HL-60/S4 treated with phorbol 12-myristate 13-acetate at 8.2 ng/mL for 4 days and 3 days (cell line): ENCODE data around the gene ZNF358.

Experiments used
- in situ Hi-C: fragments of 300-500 bp; cut with MboI; formaldehyde crosslinking; loops from 2 replicates; pipeline ENCODE4 v1.15.0; 2022; ENCODE audit warnings: low sequenced_read_pairs

The ZNF358 gene

GRCh38 chr19:7515645-7516151, at the start of gene ZNF358:
Gene ZNF358, plus strand, starts transcription at chr19:7516103. Its CDS starts 3,140 bp downstream, at chr19:7519243.
- in situ Hi-C loops = no loop called here

GRCh38 chr19:7467009-7467989, 48.6 kb upstream of the ZNF358 start:
- in situ Hi-C loops = no loop called here

GRCh38 chr19:7468840-7469239, 47.1 kb upstream of the ZNF358 start:
- in situ Hi-C loops = no loop called here

- in situ Hi-C loops = no loop called here
Observed at GRCh38 chr19:7469669-7470285, 46.1 kb upstream of the ZNF358 start.

GRCh38 chr19:7470540-7471305, 45.2 kb upstream of the ZNF358 start:
- in situ Hi-C loops = no loop called here

GRCh38 chr19:7471696-7472615, 43.9 kb upstream of the ZNF358 start:
- in situ Hi-C loops = no loop called here

GRCh38 chr19:7475665-7476064, 40.2 kb upstream of the ZNF358 start:
- in situ Hi-C loops = no loop called here

GRCh38 chr19:7476241-7476640, 39.7 kb upstream of the ZNF358 start:
- in situ Hi-C loops = no loop called here

GRCh38 chr19:7476777-7477494, 39.0 kb upstream of the ZNF358 start:
- in situ Hi-C loops = no loop called here

- in situ Hi-C loops = no loop called here
Observed at GRCh38 chr19:7477758-7478157, 38.1 kb upstream of the ZNF358 start.

- in situ Hi-C loops = no loop called here
Observed at GRCh38 chr19:7478173-7478842, 37.6 kb upstream of the ZNF358 start.

GRCh38 chr19:7478843-7479227, 37.1 kb upstream of the ZNF358 start:
- in situ Hi-C loops = no loop called here

- in situ Hi-C loops = no loop called here
Observed at GRCh38 chr19:7480222-7480969, 35.5 kb upstream of the ZNF358 start.

- in situ Hi-C loops = no loop called here
Observed at GRCh38 chr19:7480970-7481255, 35.0 kb upstream of the ZNF358 start.

- in situ Hi-C loops = no loop called here
Observed at GRCh38 chr19:7482584-7483439, 33.1 kb upstream of the ZNF358 start.

- in situ Hi-C loops = no loop called here
Observed at GRCh38 chr19:7483720-7484201, 32.1 kb upstream of the ZNF358 start.

GRCh38 chr19:7486923-7487322, 29.0 kb upstream of the ZNF358 start:
- in situ Hi-C loops = no loop called here
